NT2/D1 (cell line): ENCODE results near the gene DTNB.

ENCODE experiments used
- DNase-seq: peaks from one replicate; pipeline ENCODE4 v3.0.0-alpha.2; 2011; ENCODE audit warnings: low read depth, low spot score
- H3K27me3 ChIP-seq: 2 replicates; pipeline ENCODE4 v1.6.0; 2011; ENCODE audit warnings: mild to moderate bottlenecking; ENCODE audit not compliant: insufficient read length, insufficient read depth
- H3K36me3 ChIP-seq: 2 replicates; pipeline ENCODE4 v1.6.1; 2011; ENCODE audit warnings: mild to moderate bottlenecking, low read length, mixed read lengths; ENCODE audit not compliant: insufficient read depth, insufficient read length
- H3K4me1 ChIP-seq: 2 replicates; pipeline ENCODE4 v1.5.1; 2011; ENCODE audit not compliant: insufficient read depth, insufficient read length
- H3K4me3 ChIP-seq: 2 replicates; pipeline ENCODE4 v1.5.1; 2011; ENCODE audit warnings: low read depth; ENCODE audit not compliant: insufficient read length
- H3K9ac ChIP-seq: 2 replicates; pipeline ENCODE4 v1.6.0; 2011; ENCODE audit warnings: low read depth; ENCODE audit not compliant: insufficient read length
- H3K9me3 ChIP-seq: 2 replicates; pipeline ENCODE4 v1.5.1; 2011; ENCODE audit warnings: mild to moderate bottlenecking, low read length; ENCODE audit not compliant: insufficient read depth
- SUZ12 ChIP-seq: IDR thresholded peaks from 2 replicates; pipeline ENCODE4 v1.6.1; 2011; ENCODE audit not compliant: insufficient read length, insufficient read depth; ENCODE audit errors: extremely low read depth
- YY1 ChIP-seq: IDR thresholded peaks from 2 replicates; pipeline ENCODE4 v1.6.1; 2011; ENCODE audit not compliant: insufficient read length, insufficient read depth
- ZNF274 ChIP-seq: IDR thresholded peaks from 2 replicates; pipeline ENCODE4 v1.6.1; 2011; ENCODE audit warnings: mild to moderate bottlenecking, low read depth, low read length

The DTNB gene

DNA sequence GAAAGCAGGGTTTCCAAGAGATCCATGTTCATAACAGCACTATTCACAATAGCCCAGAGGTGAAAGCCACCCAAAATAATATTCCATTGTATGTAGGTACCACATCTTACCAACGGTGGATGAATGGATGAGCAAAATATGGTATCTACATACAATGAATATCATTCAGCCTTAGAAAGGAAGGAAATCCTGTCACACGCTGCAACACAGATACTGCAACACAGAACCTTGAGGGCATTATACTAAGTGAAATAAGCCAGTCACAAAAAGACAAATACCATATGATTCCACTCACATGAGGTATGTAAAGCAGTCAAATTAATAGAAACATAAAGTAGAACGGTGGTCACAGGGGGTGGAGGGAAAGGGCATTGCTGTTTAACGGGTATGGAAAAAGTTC is 155.7 kb downstream of the DTNB start:
- no peaks in the 10 kb centered on the region for H3K9me3 ChIP-seq
- H3K4me3 ChIP-seq = no peak overlapping the region
- H3K27me3 ChIP-seq = no peaks in the 10 kb centered on the region
- H3K36me3 ChIP-seq = no peaks in the 10 kb centered on the region
- TF ChIP-seq SUZ12 (no peak), ZNF274 (no peak), YY1 (no peak)
- H3K4me1 ChIP-seq = no peaks in the 10 kb centered on the region
- DNase-seq = no peak
- H3K9ac ChIP-seq = no peak overlapping the region

DNA sequence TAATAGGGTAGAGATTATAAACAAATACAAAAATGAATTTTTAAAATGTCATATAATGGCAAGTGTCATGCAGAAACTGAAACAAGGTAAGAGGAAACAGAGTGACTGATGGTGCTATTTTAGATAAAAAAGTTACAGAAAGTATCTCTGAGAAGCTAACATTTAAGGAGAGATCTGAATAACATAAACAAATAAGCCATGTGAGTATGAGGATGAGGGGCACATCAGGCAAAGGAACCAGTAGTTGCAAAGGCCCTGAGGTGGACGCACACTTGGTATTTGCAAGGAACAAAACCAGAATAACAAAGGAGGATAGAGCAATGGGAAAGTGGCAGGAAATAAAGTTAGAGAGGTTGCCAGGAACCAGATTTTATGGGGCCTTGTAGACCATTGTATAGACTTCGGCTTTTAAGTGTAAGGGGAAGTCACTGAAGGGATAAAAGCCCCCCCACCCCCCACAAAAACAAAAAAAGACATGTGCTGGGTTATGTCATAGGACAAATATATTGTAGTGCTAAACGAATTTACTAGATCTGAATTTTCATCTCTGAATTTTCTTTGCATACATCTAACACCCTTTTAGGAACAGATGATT is 159.2 kb downstream of the DTNB start:
- no peaks in the 10 kb centered on the region for H3K36me3 ChIP-seq
- H3K27me3 ChIP-seq = no peaks in the 10 kb centered on the region
- no peak for TF ChIP-seq ZNF274
- H3K9ac ChIP-seq = no peak overlapping the region
- no peaks in the 10 kb centered on the region for H3K9me3 ChIP-seq
- no peaks in the 10 kb centered on the region for H3K4me1 ChIP-seq
- no peak overlapping the region for H3K4me3 ChIP-seq
- no peak for DNase-seq

GRCh38 chr2:25512707-25513106 is 160.7 kb downstream of the DTNB start:
- Histone ChIP-seq H3K36me3 (no peaks in the 10 kb centered on the region), H3K9me3 (no peaks in the 10 kb centered on the region), H3K4me1 (no peaks in the 10 kb centered on the region), H3K9ac (no peak overlapping the region), H3K4me3 (no peak overlapping the region), H3K27me3 (no peaks in the 10 kb centered on the region)
- TF ChIP-seq SUZ12 (no peak), ZNF274 (no peak), YY1 (no peak)
- DNase-seq = no peak

DNA sequence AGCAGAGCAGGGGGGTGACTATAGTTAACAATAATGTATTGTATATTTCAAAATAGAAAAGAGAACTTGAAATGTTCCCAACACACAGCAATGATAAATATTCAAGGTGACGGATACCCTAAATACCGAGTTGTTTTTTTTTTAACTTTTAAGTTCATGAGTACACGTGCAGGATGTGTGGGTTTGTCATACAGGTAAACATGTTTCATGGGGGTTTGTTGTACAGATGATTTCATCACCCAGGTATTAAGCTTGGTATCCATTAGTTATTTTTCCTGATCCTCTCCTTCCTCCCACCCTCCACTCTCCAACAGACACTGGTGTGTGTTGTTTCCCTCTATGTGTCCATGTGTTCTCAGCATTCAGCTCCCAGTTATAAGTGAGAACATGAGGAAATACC is 167.2 kb downstream of the DTNB start:
- DNase-seq = no peak
- no peaks in the 10 kb centered on the region for H3K4me1 ChIP-seq

GRCh38 chr2:25505622-25506021 is 167.8 kb downstream of the DTNB start:
- Histone ChIP-seq H3K9me3 (no peaks in the 10 kb centered on the region), H3K36me3 (no peaks in the 10 kb centered on the region), H3K4me3 (no peak overlapping the region), H3K27me3 (no peaks in the 10 kb centered on the region), H3K9ac (no peak overlapping the region), H3K4me1 (no peaks in the 10 kb centered on the region)
- TF ChIP-seq YY1 (no peak), SUZ12 (no peak), ZNF274 (no peak)
- no peak for DNase-seq

More for the DNA sequence above, 167.2 kb downstream of the DTNB start:
- Histone ChIP-seq H3K4me3 (no peak overlapping the region), H3K9ac (no peak overlapping the region), H3K36me3 (no peaks in the 10 kb centered on the region), H3K27me3 (no peaks in the 10 kb centered on the region), H3K9me3 (no peaks in the 10 kb centered on the region)
- no peak for TF ChIP-seq ZNF274
- no peak for TF ChIP-seq SUZ12
- no peak for TF ChIP-seq YY1

GRCh38 chr2:25505182-25505581 is 168.2 kb downstream of the DTNB start:
- H3K4me1 ChIP-seq = no peaks in the 10 kb centered on the region
- TF ChIP-seq YY1 (no peak), SUZ12 (no peak), ZNF274 (no peak)
- no peak for DNase-seq
- H3K9ac ChIP-seq = no peak overlapping the region
- H3K9me3 ChIP-seq = no peaks in the 10 kb centered on the region
- no peaks in the 10 kb centered on the region for H3K36me3 ChIP-seq
- H3K27me3 ChIP-seq = no peaks in the 10 kb centered on the region
- H3K4me3 ChIP-seq = no peak overlapping the region

DNA sequence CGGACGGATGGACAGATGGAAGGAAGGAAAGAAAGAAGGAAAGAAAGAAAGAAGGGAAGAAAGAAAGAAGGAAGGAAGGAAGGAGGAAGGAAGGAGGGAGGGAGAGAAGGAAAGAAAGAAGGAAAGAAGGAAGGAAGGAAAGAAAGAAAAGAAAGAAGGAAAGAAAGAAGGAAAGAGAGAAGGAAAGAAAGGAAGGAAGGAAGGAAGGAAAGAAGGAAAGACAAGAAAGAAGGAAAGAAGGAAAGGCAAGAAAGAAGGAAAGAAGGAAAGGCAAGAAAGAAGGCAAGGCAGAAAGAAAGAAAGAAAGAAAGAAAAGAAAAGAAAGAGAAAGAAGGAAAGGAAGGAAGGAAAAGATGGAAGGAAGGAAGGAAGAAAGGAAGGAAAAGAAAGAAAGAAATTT is 169.1 kb downstream of the DTNB start:
- Histone ChIP-seq H3K4me1 (no peaks in the 10 kb centered on the region), H3K9ac (no peak overlapping the region), H3K36me3 (no peaks in the 10 kb centered on the region), H3K9me3 (no peaks in the 10 kb centered on the region), H3K27me3 (no peaks in the 10 kb centered on the region), H3K4me3 (no peak overlapping the region)
- no peak for DNase-seq
- TF ChIP-seq YY1 (no peak), SUZ12 (no peak), ZNF274 (no peak)

GRCh38 chr2:25499157-25499556 is 174.2 kb downstream of the DTNB start:
- Histone ChIP-seq H3K9me3 (no peaks in the 10 kb centered on the region), H3K36me3 (no peaks in the 10 kb centered on the region), H3K4me1 (no peaks in the 10 kb centered on the region), H3K9ac (no peak overlapping the region), H3K4me3 (no peak overlapping the region), H3K27me3 (no peaks in the 10 kb centered on the region)
- TF ChIP-seq YY1 = no peak
- TF ChIP-seq SUZ12 = no peak
- TF ChIP-seq ZNF274 = no peak
- DNase-seq = no peak
